ENCODE results near the gene TMEM63B. TPM values are rescaled to one million over a fixed set of nuclear protein-coding genes. Genes with fewer than 3 reads are reported as not detected.
"Not testable (repeated sequence)": the region's sequence is repeated elsewhere in the genome, so short reads cannot be mapped to it uniquely, and the experiment has no call there.

The TMEM63B gene
- total RNA-seq, 2 donors from 2014 or later = 12.1 to 21.4 TPM

DNA sequence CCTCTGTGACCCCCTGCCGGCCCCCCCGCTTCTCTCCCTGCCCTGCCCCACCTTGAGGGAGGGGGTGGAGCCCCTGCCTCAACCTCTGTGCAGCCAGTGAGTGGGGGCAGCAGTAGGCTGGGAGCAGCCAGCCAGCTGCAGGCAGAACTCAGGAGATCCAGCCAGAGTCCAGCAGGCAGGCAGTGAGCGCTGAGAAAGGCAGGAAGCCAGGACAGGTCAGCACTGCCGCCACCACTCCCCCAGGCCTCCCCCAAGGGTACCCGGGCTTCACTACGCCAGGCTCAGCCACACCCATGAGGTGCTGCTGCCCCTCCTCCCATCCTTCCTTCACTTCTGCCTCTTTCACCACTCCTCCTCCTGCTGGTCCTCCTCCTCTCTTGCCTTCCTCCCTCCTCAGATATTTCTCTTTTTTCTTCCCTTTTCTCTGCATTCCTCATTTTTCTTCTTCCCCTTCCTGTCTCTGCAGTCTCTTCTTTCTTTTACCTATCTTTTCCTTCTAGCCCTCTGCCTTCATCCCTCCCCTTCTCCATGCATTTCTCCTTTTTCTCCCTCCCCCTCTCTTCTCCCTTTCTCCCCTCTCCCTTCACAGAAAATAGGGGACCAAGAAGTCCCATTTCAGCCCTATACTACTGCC lies 11.5 kb downstream of the TMEM63B start:
- Mint-ChIP-seq H3K36me3 (ENCODE audit: low read depth) (peaks cover 55% of the 10 kb centered on the region), H3K4me3 (no peak overlapping the region), H3K4me1 (no peaks in the 10 kb centered on the region), H3K9me3 (no peaks in the 10 kb centered on the region), H3K27ac (no peak overlapping the region), H3K27me3 (no peaks in the 10 kb centered on the region)
- ATAC-seq (replicated peaks) = no peak

DNA sequence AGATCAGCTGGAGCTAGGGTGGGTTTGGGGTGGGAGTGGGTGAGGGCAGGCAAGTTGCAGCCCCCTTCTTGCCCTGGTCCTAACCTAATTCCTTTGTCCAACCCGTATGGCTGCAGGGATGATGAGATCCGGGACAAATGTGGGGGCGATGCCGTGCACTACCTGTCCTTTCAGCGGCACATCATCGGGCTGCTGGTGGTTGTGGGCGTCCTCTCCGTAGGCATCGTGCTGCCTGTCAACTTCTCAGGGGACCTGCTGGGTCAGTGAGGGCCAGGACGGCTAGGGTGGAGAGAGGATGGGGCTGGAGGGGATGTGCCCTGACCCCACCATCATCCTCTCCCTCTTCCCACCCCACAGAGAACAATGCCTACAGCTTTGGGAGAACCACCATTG lies 12.0 kb downstream of the TMEM63B start:
- H3K9me3 Mint-ChIP-seq = no peaks in the 10 kb centered on the region
- no peak for ATAC-seq (replicated peaks)
- H3K27ac Mint-ChIP-seq = peak overlapping the region; percentile 29
- no peak overlapping the region for H3K4me3 Mint-ChIP-seq
- peaks cover 60% of the 10 kb centered on the region for H3K36me3 Mint-ChIP-seq (ENCODE audit: low read depth)
- H3K27me3 Mint-ChIP-seq = no peaks in the 10 kb centered on the region
- H3K4me1 Mint-ChIP-seq = no peaks in the 10 kb centered on the region

DNA sequence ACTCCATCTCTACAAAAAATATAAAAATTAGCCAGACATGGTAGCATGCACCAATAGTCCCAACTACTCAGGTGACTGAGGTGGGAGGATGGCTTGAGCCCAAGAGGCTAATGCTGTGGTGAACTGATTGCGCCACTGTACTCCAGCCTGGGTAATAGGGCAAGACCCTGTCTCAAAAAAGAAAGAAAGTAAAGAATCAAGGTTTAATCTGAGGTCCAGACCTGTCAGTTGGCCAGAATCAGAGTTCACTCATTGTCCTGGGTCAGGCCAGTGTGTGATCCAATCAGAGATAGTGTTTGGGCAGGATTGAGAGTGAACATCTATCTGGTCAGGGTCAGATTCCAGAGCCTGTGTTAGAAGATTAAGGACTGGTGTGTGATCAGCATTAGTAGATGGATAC lies 15.5 kb downstream of the TMEM63B start:
- no peak for ATAC-seq (replicated peaks)
- peak overlapping the region; percentile 6 for H3K27ac Mint-ChIP-seq

DNA sequence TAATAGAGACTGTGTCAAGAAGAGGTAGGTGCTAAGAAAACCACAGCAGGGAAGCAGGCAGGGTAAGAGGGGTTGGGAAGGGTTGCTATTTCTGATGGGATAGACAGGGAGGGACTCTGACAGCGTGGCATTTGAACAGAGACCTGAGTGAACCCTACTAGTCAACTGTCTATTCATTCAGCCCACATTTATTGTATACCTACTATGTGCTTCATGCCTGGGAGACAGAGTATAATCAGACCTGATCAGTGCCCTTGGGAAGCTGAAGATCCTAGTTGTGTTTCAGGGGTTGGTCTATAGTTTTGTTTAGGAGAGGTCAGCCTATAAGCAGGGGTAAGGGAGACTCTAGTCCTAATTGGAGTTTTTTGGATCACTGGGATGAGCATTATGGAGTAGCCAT lies 16.4 kb downstream of the TMEM63B start:
- Mint-ChIP-seq H3K4me1 (no peaks in the 10 kb centered on the region), H3K27me3 (no peaks in the 10 kb centered on the region), H3K36me3 (ENCODE audit: low read depth) (peaks cover 75% of the 10 kb centered on the region), H3K9me3 (no peaks in the 10 kb centered on the region), H3K4me3 (no peak overlapping the region), H3K27ac (peak overlapping the region; percentile 6)
- ATAC-seq (replicated peaks) = no peak

More for the DNA sequence above, 15.5 kb downstream of the TMEM63B start:
- Mint-ChIP-seq H3K27me3 (no peaks in the 10 kb centered on the region), H3K4me1 (no peaks in the 10 kb centered on the region), H3K9me3 (no peaks in the 10 kb centered on the region), H3K4me3 (no peak overlapping the region), H3K36me3 (ENCODE audit: low read depth) (peaks cover 69% of the 10 kb centered on the region)

DNA sequence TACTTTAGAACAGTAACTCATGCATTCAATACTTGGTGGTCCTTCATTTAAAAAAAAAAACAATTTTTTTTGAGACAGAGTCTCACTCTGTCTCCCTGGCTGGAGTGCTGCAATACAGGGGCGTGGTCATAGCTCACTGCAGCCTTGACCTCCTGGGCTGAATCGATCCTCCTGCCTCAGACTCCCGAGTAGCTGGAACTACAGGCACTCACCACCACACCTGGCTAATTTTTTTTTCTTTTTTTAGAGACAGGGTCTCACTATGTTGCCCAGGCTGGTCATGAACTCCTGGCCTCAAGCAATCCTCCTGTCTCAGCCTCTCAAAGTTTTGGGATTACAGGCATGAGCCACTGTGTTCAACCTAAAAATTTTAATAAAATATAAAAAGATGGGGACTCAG lies 17.2 kb downstream of the TMEM63B start:
- not testable (repeated sequence) for ATAC-seq (replicated peaks); H3K4me3 Mint-ChIP-seq; H3K27ac Mint-ChIP-seq; H3K9me3 Mint-ChIP-seq; H3K4me1 Mint-ChIP-seq; H3K27me3 Mint-ChIP-seq
- H3K36me3 Mint-ChIP-seq (ENCODE audit: low read depth) = peaks cover 79% of the 10 kb centered on the region

DNA sequence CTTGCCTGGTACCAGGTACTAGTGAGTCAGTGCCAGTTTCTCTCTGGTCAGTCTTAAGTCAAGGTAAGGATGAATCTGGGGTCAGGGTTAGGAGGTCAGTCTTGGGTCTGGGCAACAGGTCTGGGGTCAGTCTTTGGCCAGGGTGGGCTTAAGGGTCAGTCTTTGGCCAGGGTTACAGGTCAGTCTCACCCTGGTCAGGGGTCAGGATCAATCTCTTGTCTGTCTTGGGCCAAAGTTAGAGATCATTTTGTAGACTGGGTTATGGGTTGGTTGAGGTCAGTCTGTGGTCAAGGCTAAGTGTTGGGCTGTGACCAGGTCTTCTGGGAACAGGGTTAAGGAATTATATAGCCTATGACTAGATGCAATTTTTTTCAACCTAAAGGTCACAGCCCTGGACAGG lies 18.5 kb downstream of the TMEM63B start:
- Mint-ChIP-seq H3K27me3 (no peaks in the 10 kb centered on the region), H3K4me3 (no peak overlapping the region), H3K9me3 (no peaks in the 10 kb centered on the region), H3K36me3 (ENCODE audit: low read depth) (peaks cover 66% of the 10 kb centered on the region), H3K27ac (no peak overlapping the region), H3K4me1 (no peaks in the 10 kb centered on the region)
- no peak for ATAC-seq (replicated peaks)

DNA sequence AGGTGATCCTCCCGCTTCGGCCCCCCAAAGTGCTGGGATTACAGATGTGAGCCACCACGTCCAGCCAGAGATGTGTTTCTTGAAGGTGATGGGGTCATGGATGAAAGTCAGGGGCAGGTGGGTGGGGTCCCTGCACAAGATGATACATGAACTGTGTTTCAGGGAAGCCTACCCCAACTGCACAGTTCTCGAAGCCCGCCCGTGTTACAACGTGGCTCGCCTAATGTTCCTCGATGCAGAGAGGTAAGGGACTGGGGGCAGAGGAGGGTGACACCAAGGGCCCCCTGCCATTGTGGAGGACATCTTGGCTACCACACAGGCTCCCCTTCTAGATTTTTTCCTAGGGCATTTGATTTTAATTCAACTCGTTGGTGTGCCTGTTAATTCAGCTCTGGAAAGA lies 19.3 kb downstream of the TMEM63B start:
- no peak for ATAC-seq (replicated peaks)
- Mint-ChIP-seq H3K4me3 (no peak overlapping the region), H3K27me3 (no peaks in the 10 kb centered on the region), H3K4me1 (no peaks in the 10 kb centered on the region), H3K9me3 (no peaks in the 10 kb centered on the region), H3K27ac (no peak overlapping the region), H3K36me3 (ENCODE audit: low read depth) (peaks cover 57% of the 10 kb centered on the region)

DNA sequence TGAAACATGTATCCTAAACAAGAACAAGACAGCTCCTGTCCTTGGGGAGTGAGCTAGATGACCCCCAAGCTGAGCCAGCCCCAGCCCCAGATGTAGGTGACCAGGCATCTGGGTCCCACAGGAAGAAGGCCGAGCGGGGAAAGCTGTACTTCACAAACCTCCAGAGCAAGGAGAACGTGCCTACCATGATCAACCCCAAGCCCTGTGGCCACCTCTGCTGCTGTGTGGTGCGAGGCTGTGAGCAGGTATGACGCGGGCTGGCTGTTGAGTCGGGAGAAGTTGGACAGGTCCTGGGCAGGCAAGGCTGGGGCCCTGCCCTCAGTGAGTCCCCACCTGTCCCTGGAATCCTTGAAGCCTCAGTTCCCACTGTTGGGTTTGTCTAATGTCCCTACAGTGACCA lies 19.9 kb downstream of the TMEM63B start:
- H3K4me1 Mint-ChIP-seq = no peaks in the 10 kb centered on the region
- no peak for ATAC-seq (replicated peaks)
- H3K36me3 Mint-ChIP-seq (ENCODE audit: low read depth) = peaks cover 54% of the 10 kb centered on the region
- no peaks in the 10 kb centered on the region for H3K27me3 Mint-ChIP-seq
- H3K27ac Mint-ChIP-seq = no peak overlapping the region
- H3K4me3 Mint-ChIP-seq = no peak overlapping the region
- H3K9me3 Mint-ChIP-seq = no peaks in the 10 kb centered on the region

DNA sequence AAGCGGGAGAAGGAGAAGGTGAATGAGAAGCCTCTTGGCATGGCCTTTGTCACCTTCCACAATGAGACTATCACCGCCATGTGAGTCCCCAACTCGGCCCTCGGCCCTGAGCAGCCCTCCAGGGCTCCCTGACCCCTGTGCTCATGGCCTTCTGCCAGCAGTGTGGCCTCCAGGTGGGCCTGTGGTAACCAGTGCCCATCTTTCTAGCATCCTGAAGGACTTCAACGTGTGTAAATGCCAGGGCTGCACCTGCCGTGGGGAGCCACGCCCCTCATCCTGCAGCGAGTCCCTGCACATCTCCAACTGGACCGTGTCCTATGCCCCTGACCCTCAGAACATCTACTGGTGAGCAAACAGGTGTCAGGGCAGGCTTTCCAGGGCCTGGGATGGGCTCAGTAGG lies 21.0 kb downstream of the TMEM63B start:
- Mint-ChIP-seq H3K27me3 (no peaks in the 10 kb centered on the region), H3K4me3 (no peak overlapping the region), H3K36me3 (ENCODE audit: low read depth) (peaks cover 47% of the 10 kb centered on the region), H3K9me3 (no peaks in the 10 kb centered on the region), H3K4me1 (no peaks in the 10 kb centered on the region), H3K27ac (no peak overlapping the region)
- no peak for ATAC-seq (replicated peaks)

DNA sequence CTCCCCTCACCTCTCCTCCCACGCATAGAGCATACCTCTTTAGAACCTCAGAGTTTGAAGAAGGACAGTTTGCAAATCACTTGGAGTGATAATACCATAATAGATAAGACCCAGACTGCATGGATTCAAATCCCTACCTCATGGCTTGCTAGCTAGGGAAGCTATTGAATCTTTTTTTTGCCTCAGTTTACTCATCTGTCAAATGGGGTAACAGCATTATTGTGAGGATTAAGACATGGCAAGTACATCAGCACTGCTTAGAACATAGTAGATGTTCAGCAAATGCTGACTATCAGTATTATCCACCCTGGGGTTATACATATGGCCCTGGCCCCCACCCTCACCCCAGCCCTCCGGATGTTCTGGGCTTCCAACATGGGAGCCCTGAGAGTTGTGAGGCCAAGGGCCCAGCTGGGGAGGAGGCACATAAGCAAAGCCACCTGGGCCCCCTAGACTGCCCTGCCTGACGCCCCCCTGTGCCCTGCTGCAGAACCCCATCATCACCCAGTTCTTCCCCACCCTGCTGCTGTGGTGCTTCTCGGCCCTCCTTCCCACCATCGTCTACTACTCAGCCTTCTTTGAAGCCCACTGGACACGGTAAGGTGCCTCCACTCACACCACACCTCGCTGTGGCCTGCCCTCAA lies 22.1 kb downstream of the TMEM63B start:
- Mint-ChIP-seq H3K4me3 (no peak overlapping the region), H3K27me3 (no peaks in the 10 kb centered on the region), H3K27ac (no peak overlapping the region), H3K4me1 (no peaks in the 10 kb centered on the region), H3K9me3 (no peaks in the 10 kb centered on the region), H3K36me3 (ENCODE audit: low read depth) (peaks cover 36% of the 10 kb centered on the region)
- no peak for ATAC-seq (replicated peaks)

DNA sequence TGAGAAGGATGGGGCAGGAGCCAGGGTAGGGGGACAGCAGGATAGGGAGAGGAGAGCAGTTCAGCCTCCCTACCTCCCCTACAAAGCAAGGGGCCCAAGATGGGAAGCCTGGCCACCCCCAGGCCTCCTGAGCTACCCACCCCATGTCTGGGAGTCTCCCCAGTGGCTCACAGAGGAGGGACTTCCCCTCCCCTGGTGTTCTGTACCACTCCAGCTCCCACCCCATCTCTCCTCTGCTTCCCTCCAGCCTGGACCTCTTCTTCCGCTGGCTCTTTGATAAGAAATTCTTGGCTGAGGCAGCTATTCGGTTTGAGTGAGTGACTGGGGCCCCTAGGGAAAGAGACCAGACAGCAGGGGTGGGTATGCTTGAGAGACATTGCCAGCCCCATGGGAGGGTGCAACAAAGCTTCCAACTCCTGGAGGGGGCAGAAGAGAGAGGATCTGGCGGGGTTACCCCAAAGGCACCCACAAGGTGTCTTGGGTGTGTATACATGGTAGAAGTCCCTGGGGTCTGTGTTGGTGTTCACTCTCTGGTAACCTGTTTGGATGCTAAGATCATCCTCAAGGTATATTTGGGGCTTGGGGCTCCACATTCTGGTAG lies 23.1 kb downstream of the TMEM63B start:
- no peak overlapping the region for H3K4me3 Mint-ChIP-seq
- no peak overlapping the region for H3K27ac Mint-ChIP-seq
- no peaks in the 10 kb centered on the region for H3K4me1 Mint-ChIP-seq
- ATAC-seq (replicated peaks) = no peak
- no peaks in the 10 kb centered on the region for H3K27me3 Mint-ChIP-seq
- H3K36me3 Mint-ChIP-seq (ENCODE audit: low read depth) = peaks cover 35% of the 10 kb centered on the region
- H3K9me3 Mint-ChIP-seq = no peaks in the 10 kb centered on the region

DNA sequence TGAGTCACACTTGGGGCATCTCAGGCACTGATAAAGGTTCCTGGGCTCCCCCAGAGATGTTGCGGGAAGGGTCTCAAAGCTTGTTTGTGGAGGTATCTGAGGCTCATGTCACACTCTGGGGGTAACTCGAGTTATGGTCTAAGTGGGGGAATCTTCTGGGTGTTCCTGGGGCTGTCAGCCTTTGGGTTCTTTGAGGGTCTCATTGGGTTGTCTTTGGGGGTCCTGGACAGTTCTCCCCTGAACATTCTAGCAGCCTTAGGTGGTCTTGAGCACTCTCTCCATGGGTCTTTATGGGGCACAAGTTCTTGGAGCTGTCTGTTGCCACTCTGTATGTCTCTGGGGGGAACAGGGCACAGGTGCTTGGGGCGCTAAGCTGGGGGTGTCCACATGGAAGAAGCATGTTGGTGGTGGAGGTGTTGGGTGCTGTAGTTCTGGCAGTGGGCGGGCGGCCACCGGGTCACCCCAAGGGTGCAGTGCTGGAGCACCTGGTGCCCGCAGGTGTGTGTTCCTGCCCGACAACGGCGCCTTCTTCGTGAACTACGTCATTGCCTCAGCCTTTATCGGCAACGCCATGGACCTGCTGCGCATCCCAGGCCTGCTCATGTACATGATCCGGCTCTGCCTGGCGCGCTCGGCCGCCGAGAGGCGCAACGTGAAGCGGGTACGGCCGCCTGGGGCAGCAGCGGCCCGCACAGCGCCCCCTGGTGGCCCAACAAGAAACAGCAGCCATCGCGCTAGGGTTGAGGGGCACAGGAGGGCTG lies 24.2 kb downstream of the TMEM63B start:
- no peak overlapping the region for H3K4me3 Mint-ChIP-seq
- peak; percentile 91 for ATAC-seq (replicated peaks)
- no peaks in the 10 kb centered on the region for H3K4me1 Mint-ChIP-seq
- no peak overlapping the region for H3K27ac Mint-ChIP-seq
- H3K36me3 Mint-ChIP-seq (ENCODE audit: low read depth) = peaks cover 24% of the 10 kb centered on the region
- H3K9me3 Mint-ChIP-seq = no peaks in the 10 kb centered on the region
- no peaks in the 10 kb centered on the region for H3K27me3 Mint-ChIP-seq

DNA sequence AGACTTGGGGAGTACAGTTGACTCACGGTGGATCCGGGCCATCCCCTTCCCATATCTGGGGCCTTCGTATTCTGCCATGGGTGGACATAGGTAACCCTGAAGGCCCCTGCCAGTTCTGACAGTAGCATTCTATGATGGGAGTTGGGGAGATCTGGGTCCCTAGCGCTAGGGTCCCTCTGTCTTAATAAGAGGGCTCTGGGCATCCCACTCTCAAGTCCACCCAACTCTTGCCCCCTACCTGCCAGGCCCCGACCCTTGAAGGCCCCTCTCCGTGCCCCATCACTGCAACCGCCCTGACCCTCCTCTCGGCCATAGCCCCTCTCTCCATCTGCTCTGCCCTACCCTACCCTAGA lies 24.7 kb downstream of the TMEM63B start:
- Mint-ChIP-seq H3K27ac (no peak overlapping the region), H3K36me3 (ENCODE audit: low read depth) (peaks cover 19% of the 10 kb centered on the region), H3K4me3 (no peak overlapping the region), H3K4me1 (no peaks in the 10 kb centered on the region), H3K27me3 (no peaks in the 10 kb centered on the region), H3K9me3 (no peaks in the 10 kb centered on the region)
- ATAC-seq (replicated peaks) = no peak

DNA sequence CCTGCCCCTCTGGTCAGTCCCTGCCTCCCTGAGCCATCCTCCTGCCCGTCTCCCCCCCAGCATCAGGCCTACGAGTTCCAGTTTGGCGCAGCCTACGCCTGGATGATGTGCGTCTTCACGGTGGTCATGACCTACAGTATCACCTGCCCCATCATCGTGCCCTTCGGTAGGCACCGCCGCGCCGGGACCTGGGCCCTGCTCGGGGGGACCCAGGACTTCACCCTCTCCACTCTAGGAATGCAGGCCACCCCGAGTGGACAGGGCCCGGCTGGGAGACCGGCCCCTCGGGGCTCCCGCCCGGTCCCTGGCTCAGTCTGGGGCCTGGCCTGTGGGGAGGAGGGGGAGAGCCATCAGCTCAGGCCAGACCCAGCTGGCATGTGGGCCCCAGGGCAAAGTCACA lies 25.2 kb downstream of the TMEM63B start:
- no peak overlapping the region for H3K27ac Mint-ChIP-seq
- no peaks in the 10 kb centered on the region for H3K27me3 Mint-ChIP-seq
- H3K36me3 Mint-ChIP-seq (ENCODE audit: low read depth) = peaks cover 14% of the 10 kb centered on the region
- H3K9me3 Mint-ChIP-seq = no peaks in the 10 kb centered on the region
- H3K4me3 Mint-ChIP-seq = no peak overlapping the region
- no peaks in the 10 kb centered on the region for H3K4me1 Mint-ChIP-seq
- no peak for ATAC-seq (replicated peaks)

DNA sequence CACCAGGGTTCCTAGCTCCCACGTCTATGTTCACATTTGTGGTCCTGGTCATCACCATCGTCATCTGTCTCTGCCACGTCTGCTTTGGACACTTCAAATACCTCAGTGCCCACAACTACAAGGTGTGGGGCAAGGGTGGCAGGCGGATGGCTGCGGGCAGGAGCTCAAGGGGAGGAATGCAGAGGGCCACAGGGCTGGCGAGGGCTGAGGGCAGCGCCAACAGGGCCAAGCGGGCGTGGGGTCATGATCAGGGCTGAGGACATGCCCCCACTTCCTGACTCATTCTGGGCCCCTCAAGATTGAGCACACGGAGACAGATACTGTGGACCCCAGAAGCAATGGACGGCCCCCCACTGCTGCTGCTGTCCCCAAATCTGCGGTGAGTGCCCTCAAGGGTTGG lies 26.7 kb downstream of the TMEM63B start:
- no peaks in the 10 kb centered on the region for H3K27me3 Mint-ChIP-seq
- ATAC-seq (replicated peaks) = no peak
- H3K36me3 Mint-ChIP-seq (ENCODE audit: low read depth) = peaks cover 2% of the 10 kb centered on the region
- no peak overlapping the region for H3K4me3 Mint-ChIP-seq
- no peaks in the 10 kb centered on the region for H3K9me3 Mint-ChIP-seq
- no peaks in the 10 kb centered on the region for H3K4me1 Mint-ChIP-seq
- H3K27ac Mint-ChIP-seq = no peak overlapping the region

Measured in activated T-helper 17 cell treated with anti-CD3 and anti-CD28 coated beads, Interleukin-2, amount 50 U/mL, for 72 hours (primary cell).